Measurements from ENCODE around the gene UBALD2.
"Not testable (repeated sequence)": the region's sequence is repeated elsewhere in the genome, so short reads cannot be mapped to it uniquely, and the experiment has no call there.

The UBALD2 gene

DNA sequence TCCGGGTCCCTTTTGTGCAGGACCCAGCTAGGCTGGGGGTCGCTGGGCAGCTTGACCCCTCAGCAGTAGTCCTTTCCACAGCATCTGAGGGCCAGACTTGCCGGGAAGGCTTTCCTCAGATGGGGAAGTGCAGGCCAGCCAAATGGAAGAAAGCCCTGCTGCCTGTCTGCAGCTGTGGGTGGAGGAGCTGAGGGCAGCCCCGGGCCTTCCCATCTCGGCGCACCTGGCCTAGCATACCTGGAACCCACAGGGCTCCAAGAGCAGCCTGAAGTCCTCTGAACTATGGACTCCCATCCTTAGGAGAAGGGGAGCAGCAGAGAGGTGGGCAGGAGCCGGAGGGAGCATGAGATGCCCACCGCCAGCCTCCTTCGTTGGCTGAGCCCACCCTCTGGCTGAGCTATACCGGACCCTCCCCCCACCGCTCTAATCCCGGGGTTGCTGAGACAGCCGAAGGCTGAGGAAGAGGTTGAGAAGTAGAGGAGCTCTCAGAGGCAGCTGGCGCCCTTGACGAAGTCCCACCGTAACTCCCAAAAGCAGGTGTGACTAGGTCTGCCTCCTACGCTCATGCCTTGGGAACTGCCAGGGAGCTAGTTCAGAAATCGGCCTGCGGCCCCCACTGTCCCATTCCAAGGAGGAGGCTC is 13.2 kb downstream of the UBALD2 start:
- no peak for DNase-seq

DNA sequence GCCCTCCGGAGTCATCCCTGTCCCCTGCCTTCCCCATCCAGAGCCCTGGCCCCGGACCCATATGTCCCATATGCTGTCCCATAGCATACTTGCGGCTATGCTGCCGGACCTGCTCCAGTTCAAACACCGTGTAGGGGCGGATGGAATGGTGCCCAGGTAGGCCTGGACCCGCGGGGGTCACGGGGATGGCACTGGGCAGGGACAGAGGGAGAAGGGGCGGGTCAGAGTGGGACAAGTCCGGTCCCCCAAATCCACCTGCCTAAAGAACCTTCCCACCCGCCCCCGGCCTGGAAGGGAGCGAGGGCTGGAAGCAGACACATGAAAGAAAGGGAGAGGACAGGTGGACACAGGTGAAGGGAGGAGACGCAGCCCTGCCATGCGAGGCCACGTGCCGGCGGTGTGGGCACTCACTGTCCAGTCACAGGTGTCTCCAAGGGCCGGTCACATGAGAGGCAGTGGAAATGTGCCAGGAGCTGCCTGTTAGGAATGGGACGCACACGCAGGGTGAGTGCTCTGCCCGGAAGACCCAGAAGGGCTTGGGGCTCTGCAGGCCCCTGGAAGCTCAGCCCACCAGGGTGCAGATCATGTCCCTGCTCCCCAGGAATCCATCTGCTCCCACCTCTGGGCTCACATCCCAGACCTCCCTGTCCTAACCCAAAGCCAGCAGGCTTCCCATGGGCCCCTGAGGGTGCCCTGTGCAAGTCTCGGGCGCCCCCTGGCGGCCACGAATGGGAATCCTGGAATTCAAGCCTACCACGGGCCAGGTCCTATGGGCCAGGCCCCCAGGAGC is 14.0 kb downstream of the UBALD2 start:
- DNase-seq: peak; percentile 91

DNA sequence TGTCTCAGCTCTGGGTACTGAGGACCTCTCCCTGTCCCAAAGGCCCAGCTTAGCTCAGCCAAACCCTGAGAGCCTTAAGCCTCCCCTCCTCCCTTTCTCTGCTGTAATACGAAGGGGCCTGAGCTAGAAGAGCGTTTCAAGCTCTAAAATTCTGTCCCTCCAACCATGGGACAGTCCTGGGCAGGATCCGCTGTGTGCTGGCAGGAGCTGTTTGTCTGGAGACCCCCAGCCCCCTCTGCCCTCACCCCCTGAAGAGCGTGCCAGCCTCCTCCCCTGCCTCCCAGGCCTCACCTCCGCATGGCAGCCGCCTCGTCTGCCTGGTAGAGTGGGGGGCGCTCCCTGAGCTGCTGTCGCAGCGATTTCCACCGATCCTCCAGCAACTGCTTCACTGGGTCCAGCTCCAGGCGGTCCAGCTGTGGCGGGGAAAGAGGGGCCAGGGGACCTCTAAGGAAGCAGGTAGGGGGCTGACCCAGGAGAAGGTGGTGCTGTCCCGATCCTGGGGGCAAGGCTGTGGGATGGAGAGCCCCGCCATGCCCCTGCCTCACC is 14.7 kb downstream of the UBALD2 start:
- no peak for DNase-seq

DNA sequence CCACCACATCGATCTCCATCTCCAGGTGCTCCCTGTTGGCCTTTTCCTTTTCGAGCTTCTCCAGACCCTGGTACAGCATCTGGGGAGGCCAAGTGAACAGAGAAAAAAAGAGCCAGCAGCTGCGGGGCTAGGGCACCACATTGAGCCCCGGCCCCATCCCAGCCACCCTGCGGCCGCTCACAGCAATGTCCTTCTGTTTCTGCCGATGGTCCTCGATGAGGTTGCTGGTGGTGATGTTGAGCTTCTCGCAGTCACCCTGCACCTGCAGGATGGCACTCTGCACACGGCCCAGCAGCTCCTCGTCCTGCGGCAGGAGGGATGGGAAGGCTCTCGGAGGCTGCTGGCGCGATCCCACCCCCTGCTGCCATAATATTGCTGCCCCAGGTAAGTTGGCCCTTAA is 15.5 kb downstream of the UBALD2 start:
- DNase-seq: no peak

DNA sequence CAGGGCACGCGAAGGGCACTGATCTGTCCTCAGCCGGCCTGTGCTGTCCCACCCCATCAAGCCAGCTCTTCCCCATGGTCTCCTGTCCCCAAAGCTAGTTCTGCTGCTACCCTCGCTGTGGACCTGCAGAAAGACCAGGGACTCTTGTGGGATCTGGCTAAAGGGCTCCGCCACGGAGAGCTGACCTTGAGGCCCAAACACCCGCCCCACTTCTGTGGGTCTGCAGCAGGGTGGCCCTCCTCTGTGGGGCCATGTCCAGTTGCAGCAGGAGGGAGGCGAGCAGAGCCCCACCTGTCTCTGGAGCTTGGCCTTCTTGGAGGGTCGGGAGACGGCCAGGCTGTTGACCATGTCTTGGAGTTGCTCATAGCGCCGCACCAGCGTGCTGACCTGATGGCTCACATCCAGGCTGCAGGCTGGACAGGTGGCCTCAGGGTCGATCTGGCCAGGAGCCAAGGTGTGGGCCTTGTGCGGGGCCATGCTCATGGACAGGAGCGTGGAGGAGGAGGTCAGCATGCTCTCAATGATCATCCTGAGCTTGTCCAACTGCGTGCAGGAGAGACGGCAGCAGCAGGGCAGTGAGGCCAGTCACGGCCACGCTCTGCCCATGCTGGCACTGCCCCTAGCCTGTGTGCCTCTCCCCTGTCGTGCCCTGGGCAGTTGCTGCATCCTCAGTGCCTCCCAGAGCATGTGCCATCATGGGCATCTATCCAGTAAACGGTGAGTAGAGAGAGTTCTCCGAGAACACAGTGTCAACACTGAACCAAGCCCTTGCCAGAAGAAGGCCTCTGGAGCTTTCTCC is 16.6 kb downstream of the UBALD2 start:
- DNase-seq: no peak

DNA sequence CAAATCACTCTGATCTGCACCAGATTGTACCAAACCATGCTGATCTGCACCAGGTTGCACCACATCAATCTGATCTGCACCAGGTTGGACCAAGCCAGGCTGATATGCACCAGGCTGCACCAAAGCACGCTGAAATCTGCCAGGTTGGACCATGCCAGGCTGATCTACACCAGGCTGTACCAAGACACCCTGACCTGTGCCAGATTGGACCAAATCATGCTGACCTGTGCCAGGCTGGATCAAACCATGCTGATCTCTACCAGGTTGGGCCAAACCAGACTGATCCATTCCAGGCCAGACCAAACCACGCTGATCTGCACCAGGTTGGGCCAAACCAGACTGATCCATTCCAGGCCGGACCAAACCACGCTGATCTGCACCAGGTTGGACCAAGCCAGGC is 27.4 kb downstream of the UBALD2 start:
- DNase-seq: no peak

DNA sequence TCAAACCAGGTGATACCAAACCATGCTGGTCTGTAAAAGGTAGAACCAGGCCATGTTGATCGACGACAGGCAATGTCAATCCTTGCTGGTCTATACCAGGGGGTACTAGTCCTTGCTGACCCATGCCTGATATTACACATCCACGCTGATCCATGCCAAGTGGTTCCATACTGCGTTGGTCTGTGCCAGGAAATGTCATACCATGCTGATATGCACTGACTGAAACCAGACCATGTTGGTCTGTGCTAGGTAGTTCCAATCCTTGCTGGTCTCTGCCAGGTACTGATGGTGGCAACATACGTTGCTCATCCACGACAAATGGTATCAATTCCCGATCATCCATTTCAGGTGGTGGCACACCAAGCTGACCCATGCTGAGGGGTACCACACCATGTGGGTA is 28.0 kb downstream of the UBALD2 start:
- DNase-seq: no peak

DNA sequence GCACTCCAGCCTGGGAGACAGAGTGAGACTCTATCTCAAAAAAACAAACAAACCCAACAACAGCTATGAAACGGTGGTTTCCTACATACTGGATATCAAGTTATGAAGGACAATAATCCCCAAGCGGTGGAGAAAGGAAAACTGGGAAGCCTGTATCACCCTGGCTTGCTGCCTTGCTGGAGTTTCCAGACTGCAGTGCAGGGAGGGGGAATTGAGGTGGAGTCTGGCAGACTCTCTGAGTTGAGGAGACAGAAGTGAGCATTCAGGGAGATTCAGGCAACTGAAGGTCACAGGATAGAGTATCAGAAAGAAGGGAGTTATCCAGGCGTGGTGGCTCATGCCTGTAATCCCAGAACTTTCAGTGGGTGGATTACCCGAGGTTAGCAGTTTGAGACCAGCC is 31.0 kb downstream of the UBALD2 start:
- no peak for DNase-seq

DNA sequence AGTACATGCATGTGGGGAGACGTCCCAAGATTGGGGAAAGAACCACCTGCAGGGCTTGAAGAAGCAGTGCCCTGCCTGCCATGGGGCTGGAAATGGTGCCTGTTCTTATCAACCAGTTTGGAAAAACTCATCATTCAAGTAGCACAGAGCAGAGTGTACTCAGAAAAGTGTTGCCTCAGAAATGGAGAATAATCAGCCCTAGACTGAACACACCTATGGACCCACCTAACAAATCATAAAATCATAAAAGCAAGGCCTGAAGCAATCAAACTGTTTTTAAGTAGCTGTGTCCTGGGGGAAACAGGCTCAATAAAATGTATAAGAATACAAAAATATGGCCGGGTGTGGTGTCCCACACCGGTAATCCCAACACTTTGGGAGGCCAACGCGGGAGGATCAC is 31.7 kb downstream of the UBALD2 start:
- no peak for DNase-seq

DNA sequence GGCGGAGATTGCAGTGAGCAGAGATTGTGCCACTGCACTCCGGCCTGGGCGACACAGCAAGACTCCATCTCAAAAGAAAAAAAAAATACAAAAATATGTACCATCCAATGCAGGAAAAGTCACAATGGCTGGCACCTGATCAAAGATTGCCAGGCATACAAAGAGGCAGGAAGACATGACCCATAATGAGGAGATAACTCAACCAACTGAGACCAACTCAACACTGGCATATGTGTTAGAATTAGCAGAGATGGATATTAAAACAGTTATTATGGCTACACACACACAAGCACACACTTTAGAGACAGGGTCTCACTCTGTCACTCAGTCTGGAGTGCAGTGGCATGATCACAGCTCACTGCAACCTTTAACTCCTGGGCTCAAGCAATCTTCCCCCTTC is 32.3 kb downstream of the UBALD2 start:
- DNase-seq: no peak

DNA sequence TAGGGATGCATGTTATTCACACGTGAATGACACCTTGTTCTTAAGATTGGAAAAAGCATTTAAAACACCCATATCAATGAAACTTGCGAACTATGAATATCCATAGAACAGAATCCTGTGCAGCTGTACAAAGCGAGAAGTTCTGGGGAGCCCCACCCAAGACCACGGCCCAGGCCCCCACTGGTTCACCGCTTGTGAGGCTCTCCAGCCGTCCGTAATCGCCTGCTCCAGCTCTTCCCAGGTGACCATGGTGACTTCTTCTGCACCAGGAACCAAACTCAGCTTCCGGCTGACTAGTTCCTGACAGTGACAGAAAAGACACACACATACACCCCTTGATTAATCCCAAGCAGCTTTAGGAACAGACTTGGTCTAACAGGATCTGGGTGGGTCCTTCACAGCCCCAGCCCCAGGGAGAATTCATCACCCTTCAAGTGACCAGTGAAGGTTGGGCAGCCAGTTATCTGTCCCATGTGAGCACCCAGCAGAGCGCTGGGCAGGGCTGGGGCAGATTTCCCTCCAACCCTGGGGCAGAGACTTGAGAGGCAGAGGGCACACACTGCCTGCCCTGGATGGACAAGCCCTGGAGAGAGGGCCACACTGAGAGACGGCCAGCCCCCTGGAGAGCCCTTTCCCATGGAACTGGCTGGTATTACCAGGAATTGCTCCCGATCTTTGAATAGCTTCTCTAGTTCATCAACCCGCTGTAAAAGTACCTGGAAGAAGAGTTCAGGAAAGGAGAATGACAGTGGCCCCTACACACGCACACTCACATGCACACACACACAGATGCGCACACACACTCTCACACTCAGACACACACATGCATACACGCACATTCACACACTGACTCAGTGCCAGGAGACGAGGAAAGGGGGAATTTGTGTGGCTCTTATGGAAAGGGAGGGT is 39.3 kb downstream of the UBALD2 start:
- DNase-seq: no peak

DNA sequence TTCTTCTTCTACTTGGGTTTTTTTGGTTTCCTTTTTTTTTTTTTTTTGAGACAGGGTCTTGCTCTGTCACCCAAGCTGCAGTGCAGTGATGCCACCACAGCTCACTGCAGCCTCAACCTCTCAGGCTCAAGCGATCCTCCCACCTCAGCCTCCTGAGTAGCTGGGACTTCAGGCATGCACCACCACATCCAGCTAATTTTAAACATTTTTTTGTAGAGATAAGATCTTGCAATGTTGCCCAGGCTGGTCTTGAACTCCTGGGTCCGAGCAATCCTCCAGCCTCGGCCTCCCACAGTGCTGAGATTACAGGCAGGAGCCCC is 39.9 kb downstream of the UBALD2 start:
- DNase-seq: not testable (repeated sequence)

DNA sequence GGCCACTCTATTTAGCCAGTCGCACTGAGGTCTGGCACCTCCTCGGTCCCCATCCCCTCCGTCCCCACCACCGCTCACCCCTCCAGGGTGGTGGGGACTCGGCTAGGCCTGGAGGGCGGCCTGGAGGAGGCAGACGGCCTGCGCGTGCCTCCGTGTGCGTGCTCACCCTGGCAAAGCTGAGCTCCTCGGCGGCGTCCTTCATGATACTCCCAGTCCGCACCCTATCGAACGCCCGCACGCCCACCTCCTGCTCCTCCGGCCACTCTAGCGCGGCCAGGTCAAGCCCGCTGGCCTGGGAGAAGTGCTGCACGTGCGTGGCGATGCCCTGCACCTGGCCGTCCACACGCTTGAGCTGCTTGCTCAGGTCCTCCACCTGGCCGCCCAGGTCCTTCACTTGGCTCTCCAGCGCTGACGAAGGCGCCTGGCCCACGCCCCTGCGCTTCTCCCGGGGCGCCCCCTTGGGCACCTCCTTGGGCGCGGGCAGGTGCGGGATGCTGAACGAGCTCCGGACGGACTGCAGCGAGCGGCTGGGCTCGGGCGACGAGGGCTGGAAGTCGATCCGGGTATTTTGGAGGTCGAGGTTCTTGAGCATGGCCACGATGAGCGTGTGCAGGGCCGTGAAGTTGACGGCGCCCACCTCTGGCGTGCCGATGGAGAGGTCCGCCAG is 42.3 kb downstream of the UBALD2 start:
- DNase-seq: no peak

DNA sequence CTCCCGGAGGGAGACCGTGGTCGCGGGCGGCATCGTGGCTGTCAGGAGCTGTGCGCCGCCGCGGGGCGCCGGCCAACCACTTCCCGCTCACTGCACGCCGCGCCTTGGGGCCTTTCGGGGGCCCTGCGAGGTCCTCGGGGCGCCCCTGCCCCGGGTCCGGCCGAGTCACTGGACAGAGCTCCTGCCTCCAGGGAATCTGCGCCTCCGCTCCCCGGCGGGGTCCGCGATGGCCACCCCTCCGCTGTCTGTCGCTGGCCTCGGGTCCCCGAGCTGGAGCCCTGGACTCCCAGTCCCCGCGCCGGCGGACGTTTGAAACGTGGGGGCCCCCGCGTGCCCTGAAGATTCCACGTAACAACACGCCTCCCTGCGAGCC is 42.8 kb downstream of the UBALD2 start, which contains the start of gene QRICH2:
Gene QRICH2 (minus strand): TSS at position 311 of the 373 bp plus-strand sequence. CDS start 278 bp downstream, at position 33.
- no peak for DNase-seq

DNA sequence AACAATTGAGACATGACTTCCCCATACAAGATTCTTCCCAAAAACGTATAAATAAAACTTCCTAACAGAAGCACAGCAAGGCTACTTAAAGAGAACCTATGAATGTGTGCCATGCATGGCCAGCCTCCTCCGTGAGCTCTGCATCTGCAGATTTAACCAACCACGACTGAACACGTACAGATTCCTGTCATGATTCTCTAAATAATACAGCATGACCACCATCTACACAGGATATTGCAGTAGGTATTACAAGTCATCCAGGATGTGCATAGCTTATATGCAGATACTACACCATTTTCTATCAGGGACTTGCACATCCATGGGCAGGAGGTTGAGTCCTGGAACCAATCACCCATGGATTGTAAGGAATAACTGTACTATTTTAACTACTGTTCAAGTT is 44.3 kb downstream of the UBALD2 start:
- DNase-seq: no peak

DNA sequence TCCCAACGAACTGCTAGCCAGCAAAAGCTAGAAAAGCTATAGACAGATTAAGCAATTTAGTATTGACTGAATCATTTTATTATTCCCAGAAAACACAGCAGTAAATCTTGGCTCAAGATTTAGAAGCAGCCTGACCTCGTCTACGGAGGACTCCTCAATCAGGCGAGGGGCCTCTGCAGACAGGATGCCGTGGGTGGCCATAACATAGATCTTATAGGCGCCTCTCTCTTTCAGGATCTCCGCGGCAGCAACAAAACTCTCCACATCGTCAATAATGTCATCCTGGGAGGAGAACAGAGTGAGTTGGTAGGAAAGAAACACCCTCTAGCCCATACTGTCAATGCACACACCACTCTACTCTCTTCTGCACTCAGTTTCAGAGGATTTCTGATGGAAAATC is 47.6 kb downstream of the UBALD2 start:
- DNase-seq: no peak

DNA sequence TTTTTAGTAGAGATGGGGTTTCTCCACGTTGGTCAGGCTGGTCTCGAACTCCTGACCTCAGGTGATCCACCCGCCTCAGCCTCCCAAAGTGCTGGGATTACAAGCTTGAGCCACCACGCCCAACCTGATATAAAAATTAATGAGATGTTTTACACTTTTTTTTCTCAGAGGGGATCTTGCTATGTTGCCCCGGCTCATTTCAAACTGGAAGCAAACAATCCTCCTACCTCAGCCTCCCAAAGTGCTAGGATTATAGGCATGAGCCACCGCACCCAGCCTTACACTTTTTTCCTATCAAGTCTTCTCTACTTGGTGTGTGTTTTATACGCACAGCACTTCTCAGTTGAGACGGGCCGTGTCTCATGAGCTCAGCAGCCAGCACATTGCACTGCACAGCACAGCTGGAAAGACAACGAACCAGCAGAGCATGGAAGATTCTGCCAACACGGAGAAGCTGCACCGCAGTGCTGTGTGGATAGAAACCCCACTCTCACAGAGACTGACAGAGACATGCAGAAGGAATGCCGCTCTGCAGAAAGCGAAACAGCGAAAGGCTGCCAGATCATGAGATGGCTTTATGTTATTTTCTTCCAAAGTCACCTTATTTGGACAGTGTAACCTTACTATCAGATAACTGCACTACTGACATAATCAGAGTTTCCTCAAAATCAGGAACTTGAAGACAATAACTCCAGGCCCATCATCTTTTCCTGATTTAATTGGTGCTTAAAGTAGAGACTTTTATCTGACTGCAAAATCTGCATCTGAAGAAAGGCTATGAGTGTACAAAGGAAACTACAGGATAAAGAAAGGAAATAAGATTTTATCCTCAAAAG is 49.5 kb downstream of the UBALD2 start:
- DNase-seq: no peak

DNA sequence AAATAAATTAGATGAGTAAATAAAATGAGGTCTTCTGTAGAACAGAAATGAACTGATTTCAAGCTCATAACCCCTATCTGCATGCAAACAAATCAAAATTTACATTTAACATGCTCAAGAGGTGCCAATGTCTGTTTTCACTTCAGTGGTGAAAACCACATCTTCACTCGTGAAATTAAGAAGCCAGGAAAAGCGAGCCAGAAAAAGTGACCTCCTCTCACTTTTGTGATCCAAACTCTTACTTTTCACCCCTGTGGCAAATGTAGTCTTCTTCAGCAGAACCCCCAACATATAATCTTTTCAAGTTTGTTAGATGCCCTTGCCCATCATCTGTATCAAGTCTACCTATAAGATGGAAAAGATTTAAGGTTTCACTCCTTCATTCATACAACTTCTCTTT is 52.4 kb downstream of the UBALD2 start:
- DNase-seq: no peak

DNA sequence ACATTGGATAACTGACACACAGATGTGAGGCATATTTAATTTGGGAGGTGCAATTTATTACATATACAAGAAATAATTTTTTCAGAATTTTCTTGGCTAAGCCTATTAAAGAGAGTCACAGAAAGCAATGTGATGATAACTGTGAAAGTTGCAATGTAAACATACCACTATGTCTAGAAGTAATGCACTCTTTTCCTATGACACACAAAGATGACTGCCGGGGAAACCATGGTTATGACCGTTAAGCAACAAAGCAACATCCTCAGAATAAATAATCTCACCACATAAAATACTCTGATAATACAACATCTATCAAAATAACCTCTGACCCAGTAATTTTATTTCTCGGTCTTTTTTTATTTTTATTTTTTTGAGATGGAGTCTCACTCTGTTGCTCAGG is 53.4 kb downstream of the UBALD2 start:
- DNase-seq: no peak

Measured in CD4-positive, alpha-beta T cell treated with Interleukin-17A for 4 hours (primary cell).